Panc1 (cell line): ENCODE results near the gene ABCC8. TPM values are rescaled to one million over a fixed set of nuclear protein-coding genes. Genes with fewer than 3 reads are reported as not detected.

Experiments used
- ATAC-seq: fragments of 200-7000 bp; cut with Tn5 transposase; 2 replicates; pipeline ENCODE4 v1.9.1; 2020; ENCODE audit warnings: mild to moderate bottlenecking, moderate library complexity
- BruUV-seq: library from RNA; stranded (reverse); fragments of 400-500 nt; replicated peaks from 2 replicates; lab custom pipeline; 2021; lab: Mats Ljungman, UMichigan
- CTCF ChIA-PET: fragments of 300-600 bp; sonication (Branson Sonifier 250); formaldehyde crosslinking; loops from one replicate; lab custom pipeline; 2022; ENCODE audit warnings: antibody characterized with exemption; lab: Charles Lee
- POLR2A ChIA-PET: fragments of 300-600 bp; sonication (Branson Sonifier 250); formaldehyde crosslinking; loops from one replicate; lab custom pipeline; 2022; ENCODE audit warnings: antibody characterized with exemption; lab: Charles Lee
- DNase-seq: peaks from one replicate; pipeline ENCODE4 v3.0.0-alpha.2; 2010; ENCODE audit warnings: low read depth, low spot score
- H3K27ac ChIP-seq: 2 replicates; pipeline ENCODE4 v1.5.1; 2011; ENCODE audit warnings: mild to moderate bottlenecking, low read length, inconsistent platforms
- H3K27me3 ChIP-seq: fragments of 200-500 bp; sonication (Bioruptor generic); 2 replicates; pipeline ENCODE4 v1.6.0; 2014; ENCODE audit warnings: low read length, inconsistent platforms; ENCODE audit not compliant: control insufficient read depth, insufficient read depth
- H3K36me3 ChIP-seq: fragments of 200-500 bp; sonication (Bioruptor generic); 2 replicates; pipeline ENCODE4 v1.5.1; 2014; ENCODE audit warnings: inconsistent platforms, mild to moderate bottlenecking, low read length, moderate library complexity; ENCODE audit not compliant: control insufficient read depth, insufficient read depth
- H3K4me1 ChIP-seq: 2 replicates; pipeline ENCODE4 v1.5.1; 2011; ENCODE audit warnings: inconsistent platforms, mild to moderate bottlenecking, low read length, moderate library complexity; ENCODE audit not compliant: control insufficient read depth, insufficient read depth
- H3K4me3 ChIP-seq, 2 experiments: 2 replicates each; pipeline ENCODE4 v1.5.1; 2011 to 2012; ENCODE audit warnings: low read depth in 2 of 2, low read length in 2 of 2, mild to moderate bottlenecking in 2 of 2, inconsistent platforms in 1 of 2, moderate library complexity in 1 of 2
- H3K9me3 ChIP-seq: fragments of 200-500 bp; sonication (Bioruptor generic); 2 replicates; pipeline ENCODE4 v1.5.1; 2014; ENCODE audit warnings: low read depth, mild to moderate bottlenecking, inconsistent platforms, low read length, moderate library complexity; ENCODE audit not compliant: control insufficient read depth, insufficient read depth
- CTCF ChIP-seq: fragments of 450-650 bp; IDR thresholded peaks from 2 replicates; pipeline ENCODE4 v1.5.1; 2017; ENCODE audit warnings: mild to moderate bottlenecking
- POLR2AphosphoS5 ChIP-seq: IDR thresholded peaks from 2 replicates; pipeline ENCODE4 v1.6.1; 2012; ENCODE audit warnings: mild to moderate bottlenecking, low read depth, low read length, moderate library complexity
- SIN3A ChIP-seq: IDR thresholded peaks from 2 replicates; pipeline ENCODE4 v1.6.1; 2012; ENCODE audit warnings: low read depth, mild to moderate bottlenecking, low read length, moderate library complexity, borderline replicate concordance; ENCODE audit not compliant: insufficient read depth
- TCF7L2 ChIP-seq: IDR thresholded peaks from 2 replicates; pipeline ENCODE4 v1.6.1; 2011; ENCODE audit warnings: mild to moderate bottlenecking, low read depth, low read length, inconsistent platforms
- in situ Hi-C: cut with HindIII; loops from 2 replicates; pipeline ENCODE4 v1.10.0; 2016; ENCODE audit warnings: low sequenced_read_pairs, low pct_unique_long_range_greater_than_20kb
- intact Hi-C: fragments of 100-400 bp; cut with micrococcal nuclease; formaldehyde crosslinking; loops from one replicate; pipeline ENCODE4 v1.10.0; 2022; ENCODE audit not compliant: unreplicated experiment
- total RNA-seq: library from RNA; stranded (reverse); gene quantifications from one replicate; pipeline ENCODE4 v1.2.1, GENCODE V29; 2021; ENCODE audit not compliant: unreplicated experiment
- TF ChIP-seq, protein P1 (sequence below), 2 experiments: IDR thresholded peaks; 2 replicates each; pipeline ENCODE4 v1.6.1; 2011 to 2012; ENCODE audit warnings: low read depth in 2 of 2, control low read depth in 1 of 2, low read length in 1 of 2, mild to moderate bottlenecking in 1 of 2, moderate library complexity in 1 of 2; ENCODE audit not compliant: insufficient read depth in 1 of 2

ABCC8 gene
- total RNA-seq, 1 experiment from 2014 or later = 0.18 TPM

- peaks cover 2% of the 10 kb centered on the region; the same call in 1 of the 2 replicates for H3K27me3 ChIP-seq
- in situ Hi-C loops = no loop called here
These were observed 24.0 kb downstream of the ABCC8 start for GRCh38 chr11:17452668-17453067.

GRCh38 chr11:17449158-17449557 is 27.5 kb downstream of the ABCC8 start:
- H3K9me3 ChIP-seq = no peaks in the 10 kb centered on the region
- in situ Hi-C loops (no loop called here), intact Hi-C loops (no loop called here)
- no peaks in the 10 kb centered on the region for H3K36me3 ChIP-seq
- no peak overlapping the region for H3K4me3 ChIP-seq
- H3K27me3 ChIP-seq = no peaks in the 10 kb centered on the region
- TF ChIP-seq TCF7L2 (no peak), SIN3A (no peak), POLR2AphosphoS5 (no peak), CTCF (no peak)
- TF ChIP-seq, protein P1, sequence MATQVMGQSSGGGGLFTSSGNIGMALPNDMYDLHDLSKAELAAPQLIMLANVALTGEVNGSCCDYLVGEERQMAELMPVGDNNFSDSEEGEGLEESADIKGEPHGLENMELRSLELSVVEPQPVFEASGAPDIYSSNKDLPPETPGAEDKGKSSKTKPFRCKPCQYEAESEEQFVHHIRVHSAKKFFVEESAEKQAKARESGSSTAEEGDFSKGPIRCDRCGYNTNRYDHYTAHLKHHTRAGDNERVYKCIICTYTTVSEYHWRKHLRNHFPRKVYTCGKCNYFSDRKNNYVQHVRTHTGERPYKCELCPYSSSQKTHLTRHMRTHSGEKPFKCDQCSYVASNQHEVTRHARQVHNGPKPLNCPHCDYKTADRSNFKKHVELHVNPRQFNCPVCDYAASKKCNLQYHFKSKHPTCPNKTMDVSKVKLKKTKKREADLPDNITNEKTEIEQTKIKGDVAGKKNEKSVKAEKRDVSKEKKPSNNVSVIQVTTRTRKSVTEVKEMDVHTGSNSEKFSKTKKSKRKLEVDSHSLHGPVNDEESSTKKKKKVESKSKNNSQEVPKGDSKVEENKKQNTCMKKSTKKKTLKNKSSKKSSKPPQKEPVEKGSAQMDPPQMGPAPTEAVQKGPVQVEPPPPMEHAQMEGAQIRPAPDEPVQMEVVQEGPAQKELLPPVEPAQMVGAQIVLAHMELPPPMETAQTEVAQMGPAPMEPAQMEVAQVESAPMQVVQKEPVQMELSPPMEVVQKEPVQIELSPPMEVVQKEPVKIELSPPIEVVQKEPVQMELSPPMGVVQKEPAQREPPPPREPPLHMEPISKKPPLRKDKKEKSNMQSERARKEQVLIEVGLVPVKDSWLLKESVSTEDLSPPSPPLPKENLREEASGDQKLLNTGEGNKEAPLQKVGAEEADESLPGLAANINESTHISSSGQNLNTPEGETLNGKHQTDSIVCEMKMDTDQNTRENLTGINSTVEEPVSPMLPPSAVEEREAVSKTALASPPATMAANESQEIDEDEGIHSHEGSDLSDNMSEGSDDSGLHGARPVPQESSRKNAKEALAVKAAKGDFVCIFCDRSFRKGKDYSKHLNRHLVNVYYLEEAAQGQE (IDR thresholded peaks at IDR 0.05; ENCODE audit: insufficient read depth in 1 of 2, low read depth in 2 of 2, low read length in 1 of 2) = no peak
- ChIA-PET CTCF (no interaction called here), POLR2A (no interaction called here)
- DNase-seq (no peak), ATAC-seq (no peak)
- H3K27ac ChIP-seq = no peak overlapping the region
- BruUV-seq = no TSS peak
- H3K4me1 ChIP-seq = no peaks in the 10 kb centered on the region

More at GRCh38 chr11:17452668-17453067, 24.0 kb downstream of the ABCC8 start:
- ATAC-seq (no peak), DNase-seq (no peak)
- Histone ChIP-seq H3K9me3 (no peaks in the 10 kb centered on the region), H3K4me1 (no peaks in the 10 kb centered on the region), H3K27ac (no peak overlapping the region), H3K4me3 (no peak overlapping the region), H3K36me3 (no peaks in the 10 kb centered on the region)
- POLR2A ChIA-PET = no interaction called here
- CTCF ChIA-PET = no interaction called here
- TF ChIP-seq, protein P1 (IDR thresholded peaks at IDR 0.05; ENCODE audit: insufficient read depth in 1 of 2, low read depth in 2 of 2, low read length in 1 of 2) = no peak
- TF ChIP-seq POLR2AphosphoS5 (no peak), TCF7L2 (no peak), SIN3A (no peak), CTCF (no peak)
- BruUV-seq = no TSS peak
- intact Hi-C loops = no loop called here
